ENCODE data around the gene TMEM119. TPM values are rescaled to one million over a fixed set of nuclear protein-coding genes. Genes with fewer than 3 reads are reported as not detected.

TMEM119 gene
- total and polyA plus RNA-seq, 2 of the 13 experiments (the other 11 are each of a cell fraction or from before 2014, with no cell fraction given), result not detected

- TF ChIP-seq, protein P1, sequence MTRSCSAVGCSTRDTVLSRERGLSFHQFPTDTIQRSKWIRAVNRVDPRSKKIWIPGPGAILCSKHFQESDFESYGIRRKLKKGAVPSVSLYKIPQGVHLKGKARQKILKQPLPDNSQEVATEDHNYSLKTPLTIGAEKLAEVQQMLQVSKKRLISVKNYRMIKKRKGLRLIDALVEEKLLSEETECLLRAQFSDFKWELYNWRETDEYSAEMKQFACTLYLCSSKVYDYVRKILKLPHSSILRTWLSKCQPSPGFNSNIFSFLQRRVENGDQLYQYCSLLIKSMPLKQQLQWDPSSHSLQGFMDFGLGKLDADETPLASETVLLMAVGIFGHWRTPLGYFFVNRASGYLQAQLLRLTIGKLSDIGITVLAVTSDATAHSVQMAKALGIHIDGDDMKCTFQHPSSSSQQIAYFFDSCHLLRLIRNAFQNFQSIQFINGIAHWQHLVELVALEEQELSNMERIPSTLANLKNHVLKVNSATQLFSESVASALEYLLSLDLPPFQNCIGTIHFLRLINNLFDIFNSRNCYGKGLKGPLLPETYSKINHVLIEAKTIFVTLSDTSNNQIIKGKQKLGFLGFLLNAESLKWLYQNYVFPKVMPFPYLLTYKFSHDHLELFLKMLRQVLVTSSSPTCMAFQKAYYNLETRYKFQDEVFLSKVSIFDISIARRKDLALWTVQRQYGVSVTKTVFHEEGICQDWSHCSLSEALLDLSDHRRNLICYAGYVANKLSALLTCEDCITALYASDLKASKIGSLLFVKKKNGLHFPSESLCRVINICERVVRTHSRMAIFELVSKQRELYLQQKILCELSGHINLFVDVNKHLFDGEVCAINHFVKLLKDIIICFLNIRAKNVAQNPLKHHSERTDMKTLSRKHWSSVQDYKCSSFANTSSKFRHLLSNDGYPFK (CRISPR knock-in tag; IDR thresholded peaks at IDR 0.05; ENCODE audit: borderline replicate concordance), result peak; percentile 98
- TF ChIP-seq ZMAT3 (CRISPR knock-in tag; conservative IDR thresholded peaks at IDR 0.05) (0 out of 2 replicates have a peak, but pooled peaks have one; percentile 42), ZNF367 (CRISPR knock-in tag; IDR thresholded peaks at IDR 0.05; ENCODE audit: borderline replicate concordance) (no peak), ZNF670 (CRISPR knock-in tag; IDR thresholded peaks at IDR 0.05; ENCODE audit: borderline replicate concordance) (no peak), TEAD3 (CRISPR knock-in tag; optimal IDR thresholded peaks at IDR 0.05; ENCODE audit: borderline replicate concordance) (peak; percentile 74), ZNF616 (CRISPR knock-in tag; IDR thresholded peaks at IDR 0.05; ENCODE audit: low read depth) (no peak), KDM6A (CRISPR knock-in tag; IDR thresholded peaks at IDR 0.05; ENCODE audit: low read depth) (no peak), NR2F1 (CRISPR knock-in tag; IDR thresholded peaks at IDR 0.05) (no peak), KAT8 (CRISPR knock-in tag; IDR thresholded peaks at IDR 0.05) (peak; percentile 91), SAP130 (CRISPR knock-in tag; IDR thresholded peaks at IDR 0.05; ENCODE audit: low read depth) (peak; percentile 80)
- TF ChIP-seq, protein P2, sequence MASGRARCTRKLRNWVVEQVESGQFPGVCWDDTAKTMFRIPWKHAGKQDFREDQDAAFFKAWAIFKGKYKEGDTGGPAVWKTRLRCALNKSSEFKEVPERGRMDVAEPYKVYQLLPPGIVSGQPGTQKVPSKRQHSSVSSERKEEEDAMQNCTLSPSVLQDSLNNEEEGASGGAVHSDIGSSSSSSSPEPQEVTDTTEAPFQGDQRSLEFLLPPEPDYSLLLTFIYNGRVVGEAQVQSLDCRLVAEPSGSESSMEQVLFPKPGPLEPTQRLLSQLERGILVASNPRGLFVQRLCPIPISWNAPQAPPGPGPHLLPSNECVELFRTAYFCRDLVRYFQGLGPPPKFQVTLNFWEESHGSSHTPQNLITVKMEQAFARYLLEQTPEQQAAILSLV (CRISPR knock-in tag; IDR thresholded peaks at IDR 0.05; ENCODE audit: borderline replicate concordance), result peak; percentile 73; the same call in 1 of the 2 replicates
- TF ChIP-seq, protein P3, sequence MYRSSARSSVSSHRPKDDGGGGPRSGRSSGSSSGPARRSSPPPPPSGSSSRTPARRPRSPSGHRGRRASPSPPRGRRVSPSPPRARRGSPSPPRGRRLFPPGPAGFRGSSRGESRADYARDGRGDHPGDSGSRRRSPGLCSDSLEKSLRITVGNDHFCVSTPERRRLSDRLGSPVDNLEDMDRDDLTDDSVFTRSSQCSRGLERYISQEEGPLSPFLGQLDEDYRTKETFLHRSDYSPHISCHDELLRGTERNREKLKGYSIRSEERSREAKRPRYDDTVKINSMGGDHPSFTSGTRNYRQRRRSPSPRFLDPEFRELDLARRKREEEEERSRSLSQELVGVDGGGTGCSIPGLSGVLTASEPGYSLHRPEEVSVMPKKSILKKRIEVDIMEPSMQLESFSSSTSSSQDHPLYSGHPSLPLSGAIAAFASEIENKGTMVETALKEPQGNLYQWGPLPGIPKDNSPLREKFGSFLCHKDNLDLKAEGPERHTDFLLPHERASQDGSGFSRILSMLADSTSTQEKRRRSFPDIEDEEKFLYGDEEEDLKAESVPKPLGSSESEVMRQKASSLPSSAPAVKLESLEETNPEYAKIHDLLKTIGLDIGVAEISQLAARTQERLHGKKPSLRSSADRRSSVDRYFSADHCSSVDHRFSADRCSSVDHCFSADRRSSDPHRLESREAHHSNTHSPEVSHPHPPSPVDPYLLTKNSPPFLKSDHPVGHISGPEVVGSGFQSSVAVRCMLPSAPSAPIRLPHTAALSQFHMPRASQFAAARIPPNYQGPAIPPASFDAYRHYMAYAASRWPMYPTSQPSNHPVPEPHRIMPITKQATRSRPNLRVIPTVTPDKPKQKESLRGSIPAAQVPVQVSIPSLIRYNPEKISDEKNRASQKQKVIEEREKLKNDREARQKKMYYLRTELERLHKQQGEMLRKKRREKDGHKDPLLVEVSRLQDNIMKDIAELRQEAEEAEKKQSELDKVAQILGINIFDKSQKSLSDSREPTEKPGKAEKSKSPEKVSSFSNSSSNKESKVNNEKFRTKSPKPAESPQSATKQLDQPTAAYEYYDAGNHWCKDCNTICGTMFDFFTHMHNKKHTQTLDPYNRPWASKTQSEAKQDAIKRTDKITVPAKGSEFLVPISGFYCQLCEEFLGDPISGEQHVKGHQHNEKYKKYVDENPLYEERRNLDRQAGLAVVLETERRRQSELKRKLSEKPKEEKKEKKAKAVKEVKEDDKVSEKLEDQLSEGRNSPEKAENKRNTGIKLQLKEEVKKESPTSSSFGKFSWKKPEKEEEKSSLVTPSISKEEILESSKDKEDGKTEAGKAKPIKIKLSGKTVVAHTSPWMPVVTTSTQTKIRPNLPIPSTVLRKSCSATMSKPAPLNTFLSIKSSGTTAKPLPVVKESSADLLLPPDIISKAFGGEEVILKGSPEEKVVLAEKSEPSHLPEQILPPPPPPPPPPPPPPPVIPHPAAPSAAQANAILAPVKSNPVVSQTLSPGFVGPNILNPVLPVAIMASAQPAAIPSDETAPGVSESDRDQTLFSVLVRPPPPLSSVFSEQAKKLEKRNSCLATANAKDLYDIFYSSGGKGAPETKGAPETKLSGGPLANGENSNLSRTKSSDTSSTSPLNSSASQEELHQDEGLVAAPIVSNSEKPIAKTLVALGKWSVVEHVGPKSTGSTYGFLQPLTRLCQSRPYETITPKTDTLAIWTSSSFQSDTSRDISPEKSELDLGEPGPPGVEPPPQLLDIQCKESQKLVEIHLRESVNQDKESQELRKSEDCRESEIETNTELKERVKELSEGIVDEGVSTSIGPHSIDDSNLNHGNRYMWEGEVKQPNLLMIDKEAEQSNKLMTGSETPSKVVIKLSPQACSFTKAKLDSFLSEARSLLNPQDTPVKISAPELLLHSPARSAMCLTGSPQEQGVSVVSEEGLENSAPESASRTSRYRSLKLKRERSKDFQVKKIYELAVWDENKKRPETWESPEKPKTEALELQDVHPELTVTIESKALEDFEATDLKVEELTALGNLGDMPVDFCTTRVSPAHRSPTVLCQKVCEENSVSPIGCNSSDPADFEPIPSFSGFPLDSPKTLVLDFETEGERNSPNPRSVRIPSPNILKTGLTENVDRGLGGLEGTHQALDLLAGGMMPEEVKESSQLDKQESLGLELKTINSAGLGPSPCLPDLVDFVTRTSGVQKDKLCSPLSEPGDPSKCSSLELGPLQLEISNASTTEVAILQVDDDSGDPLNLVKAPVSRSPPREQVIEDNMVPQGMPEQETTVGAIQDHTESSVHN (CRISPR knock-in tag; IDR thresholded peaks at IDR 0.05), result no peak
- TF ChIP-seq, protein P4, sequence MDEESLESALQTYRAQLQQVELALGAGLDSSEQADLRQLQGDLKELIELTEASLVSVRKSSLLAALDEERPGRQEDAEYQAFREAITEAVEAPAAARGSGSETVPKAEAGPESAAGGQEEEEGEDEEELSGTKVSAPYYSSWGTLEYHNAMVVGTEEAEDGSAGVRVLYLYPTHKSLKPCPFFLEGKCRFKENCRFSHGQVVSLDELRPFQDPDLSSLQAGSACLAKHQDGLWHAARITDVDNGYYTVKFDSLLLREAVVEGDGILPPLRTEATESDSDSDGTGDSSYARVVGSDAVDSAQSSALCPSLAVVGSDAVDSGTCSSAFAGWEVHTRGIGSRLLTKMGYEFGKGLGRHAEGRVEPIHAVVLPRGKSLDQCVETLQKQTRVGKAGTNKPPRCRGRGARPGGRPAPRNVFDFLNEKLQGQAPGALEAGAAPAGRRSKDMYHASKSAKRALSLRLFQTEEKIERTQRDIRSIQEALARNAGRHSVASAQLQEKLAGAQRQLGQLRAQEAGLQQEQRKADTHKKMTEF (CRISPR knock-in tag; IDR thresholded peaks at IDR 0.05), result peak; percentile 69
Observed at GRCh38 chr12:108560752-108561719, 36.8 kb downstream of the TMEM119 start, which contains the start of gene SART3 (continued).
